ENCODE results near the gene EIF1.
A peak's percentile ranks its signal among the peaks of the same experiment; 100 is the strongest.
"Not testable (repeated sequence)": the region's sequence is repeated elsewhere in the genome, so short reads cannot be mapped to it uniquely, and the experiment has no call there.

The EIF1 gene

GRCh38 chr17:41679740-41680425, 8.8 kb upstream of the EIF1 start:
- no peak for DNase-seq

DNA sequence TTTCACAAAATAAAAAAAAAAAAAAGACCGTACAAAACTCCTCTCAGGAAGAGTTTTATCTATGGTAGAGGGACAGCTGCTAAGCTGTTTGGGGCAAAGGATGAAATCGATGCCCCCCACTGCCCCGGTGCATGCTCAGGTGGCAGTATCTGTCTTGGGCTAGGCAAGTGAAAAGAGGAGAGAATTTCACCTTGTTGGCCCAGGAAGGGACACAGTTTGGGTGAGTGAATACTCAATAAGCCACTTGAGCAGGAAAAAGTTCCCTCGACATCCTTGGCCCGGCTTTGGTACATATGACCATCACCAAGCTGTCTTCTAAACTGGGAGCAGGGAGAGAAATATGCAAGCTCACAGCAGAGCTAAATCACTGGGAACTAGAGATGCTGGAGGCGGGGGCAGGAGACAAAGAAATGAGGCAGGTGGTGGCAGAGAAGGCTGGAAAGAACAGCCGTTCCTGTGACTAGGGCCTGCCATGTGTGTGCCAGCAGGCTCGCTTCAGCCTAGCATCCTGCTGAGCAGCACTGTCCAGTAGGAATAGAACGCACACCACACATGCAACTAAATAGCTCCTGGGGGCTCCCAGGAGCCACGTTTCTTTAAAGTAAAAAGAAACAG, 8.2 kb upstream of the EIF1 start:
- DNase-seq = no peak

GRCh38 chr17:41681776-41682175, 6.9 kb upstream of the EIF1 start:
- no peak for DNase-seq

DNA sequence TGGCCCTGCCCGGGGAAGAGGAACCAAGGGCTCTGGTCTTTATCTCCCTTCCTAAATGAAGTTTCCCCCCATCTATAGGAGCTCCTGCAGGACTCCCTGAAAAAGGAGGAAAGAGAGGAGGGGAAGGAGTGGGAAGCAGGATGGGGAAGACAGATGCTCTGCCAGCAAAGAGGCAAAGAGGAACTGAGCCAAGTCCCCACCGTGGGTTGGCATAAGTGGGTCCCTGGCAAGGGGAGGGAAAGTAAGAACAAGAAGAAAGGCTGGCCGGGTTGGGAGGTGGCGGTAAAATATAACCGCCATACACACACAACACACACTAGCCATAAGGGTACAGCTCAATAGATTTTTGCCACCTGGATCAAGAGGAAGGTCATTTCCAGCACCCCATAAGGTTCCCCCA, 6.1 kb upstream of the EIF1 start:
- no peak for DNase-seq

GRCh38 chr17:41683441-41684007, 5.2 kb upstream of the EIF1 start:
- DNase-seq = no peak

DNA sequence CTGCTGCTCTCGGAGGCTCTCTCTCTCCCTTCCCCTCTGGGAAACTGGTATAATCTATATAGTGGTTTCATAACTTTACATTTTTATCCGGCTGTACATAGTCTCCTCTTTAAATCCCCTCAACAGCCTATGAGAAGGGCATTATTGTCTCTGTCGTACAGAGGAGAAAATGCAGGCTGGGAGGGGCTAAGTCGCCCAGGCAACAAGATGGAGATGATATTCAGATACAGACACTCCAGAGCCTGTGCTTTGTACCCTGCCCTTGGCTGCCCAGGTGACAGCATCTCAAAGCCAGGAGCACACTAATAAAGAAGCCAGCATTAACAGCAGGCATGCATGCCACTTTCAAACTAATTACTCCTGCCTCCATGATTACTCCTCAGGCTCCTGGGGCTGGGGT, 4.7 kb upstream of the EIF1 start:
- no peak for DNase-seq

GRCh38 chr17:41685753-41686152, 2.9 kb upstream of the EIF1 start:
- not testable (repeated sequence) for DNase-seq

- no peak for DNase-seq
Observed at GRCh38 chr17:41686281-41686680, 2.4 kb upstream of the EIF1 start.

- DNase-seq = peak; percentile 66 to 72
Observed at GRCh38 chr17:41687828-41688640, 651 bp upstream of the EIF1 start.

DNA sequence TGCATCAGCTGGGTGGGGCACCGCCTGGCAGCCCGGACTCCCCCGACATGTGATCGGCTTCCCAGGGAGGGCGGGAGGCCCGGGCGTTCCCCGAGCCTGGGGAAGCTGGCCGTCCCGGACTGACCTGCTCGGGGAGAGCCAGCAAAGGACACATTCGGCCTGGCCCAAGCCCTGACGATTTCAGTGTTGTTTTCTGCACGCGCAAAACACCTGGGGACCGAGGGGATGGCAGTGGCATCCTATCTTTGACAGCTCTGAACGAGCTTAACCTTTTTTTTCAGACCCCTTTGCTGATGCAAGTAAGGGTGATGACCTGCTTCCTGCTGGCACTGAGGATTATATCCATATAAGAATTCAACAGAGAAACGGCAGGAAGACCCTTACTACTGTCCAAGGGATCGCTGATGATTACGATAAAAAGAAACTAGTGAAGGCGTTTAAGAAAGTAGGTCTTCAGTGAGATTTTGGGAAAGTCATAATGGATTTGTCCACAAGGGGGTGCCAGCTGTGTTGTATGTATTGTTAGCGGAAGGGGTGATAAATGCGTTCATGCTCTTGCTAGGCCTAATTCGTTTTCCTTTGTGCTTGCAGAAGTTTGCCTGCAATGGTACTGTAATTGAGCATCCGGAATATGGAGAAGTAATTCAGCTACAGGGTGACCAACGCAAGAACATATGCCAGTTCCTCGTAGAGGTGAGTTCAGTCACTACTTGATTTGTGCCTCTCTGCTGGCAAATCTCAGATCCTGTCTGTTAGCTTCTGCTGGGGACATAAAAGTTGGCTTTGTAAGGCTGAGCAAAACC, 1.0 kb downstream of the EIF1 start:
- DNase-seq = peak; percentile 53 to 75

DNA sequence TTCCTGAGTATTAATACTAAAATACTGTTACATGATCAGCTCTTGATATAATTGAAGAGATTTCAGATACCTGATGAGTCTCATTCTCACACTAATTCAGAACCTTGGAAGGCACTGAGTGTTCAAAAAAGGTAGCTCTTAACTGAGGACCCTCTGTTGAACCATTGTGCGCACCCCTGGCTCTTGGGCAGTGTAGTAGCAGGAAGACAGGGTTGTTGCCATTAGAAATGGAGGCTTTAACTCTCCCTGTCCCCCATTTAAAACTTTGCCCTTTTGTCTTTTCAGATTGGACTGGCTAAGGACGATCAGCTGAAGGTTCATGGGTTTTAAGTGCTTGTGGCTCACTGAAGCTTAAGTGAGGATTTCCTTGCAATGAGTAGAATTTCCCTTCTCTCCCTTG, 1.8 kb downstream of the EIF1 start:
- DNase-seq = no peak

DNA sequence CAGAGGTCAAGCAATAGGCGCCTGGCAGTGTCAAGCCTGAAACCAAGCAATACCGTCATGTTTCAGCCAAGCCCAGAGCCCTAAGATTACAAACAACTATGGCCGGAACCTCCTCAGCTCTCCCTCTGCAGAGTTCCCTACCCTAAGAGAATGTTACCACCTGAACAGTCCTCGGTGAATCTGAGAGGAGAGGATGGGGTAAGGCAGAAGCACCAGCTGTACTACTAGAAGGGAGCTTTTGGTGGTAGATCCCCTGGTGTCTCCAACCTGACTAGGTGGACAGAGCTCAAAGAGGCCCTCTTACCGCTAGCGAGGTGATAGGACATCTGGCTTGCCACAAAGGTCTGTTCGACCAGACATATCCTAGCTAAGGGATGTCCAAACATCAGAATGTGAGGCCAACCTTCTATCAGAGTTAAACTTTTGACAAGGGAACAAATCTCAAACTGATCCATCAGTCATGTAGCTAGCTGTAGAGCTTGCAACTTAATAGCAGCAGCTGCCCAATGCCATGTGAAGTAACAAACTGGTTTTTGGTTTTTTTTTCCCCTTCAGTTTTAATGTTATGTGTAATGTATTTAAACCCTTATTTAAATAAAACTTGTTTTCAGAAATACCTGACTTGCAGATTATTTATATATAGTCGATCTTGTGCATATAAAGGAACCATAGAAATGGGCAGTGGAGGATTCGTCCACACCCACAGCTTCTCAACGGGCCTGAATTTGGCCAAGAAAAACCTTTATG, 2.5 kb downstream of the EIF1 start:
- DNase-seq = no peak

GRCh38 chr17:41692722-41693521, 4.2 kb downstream of the EIF1 start:
- DNase-seq = no peak

DNA sequence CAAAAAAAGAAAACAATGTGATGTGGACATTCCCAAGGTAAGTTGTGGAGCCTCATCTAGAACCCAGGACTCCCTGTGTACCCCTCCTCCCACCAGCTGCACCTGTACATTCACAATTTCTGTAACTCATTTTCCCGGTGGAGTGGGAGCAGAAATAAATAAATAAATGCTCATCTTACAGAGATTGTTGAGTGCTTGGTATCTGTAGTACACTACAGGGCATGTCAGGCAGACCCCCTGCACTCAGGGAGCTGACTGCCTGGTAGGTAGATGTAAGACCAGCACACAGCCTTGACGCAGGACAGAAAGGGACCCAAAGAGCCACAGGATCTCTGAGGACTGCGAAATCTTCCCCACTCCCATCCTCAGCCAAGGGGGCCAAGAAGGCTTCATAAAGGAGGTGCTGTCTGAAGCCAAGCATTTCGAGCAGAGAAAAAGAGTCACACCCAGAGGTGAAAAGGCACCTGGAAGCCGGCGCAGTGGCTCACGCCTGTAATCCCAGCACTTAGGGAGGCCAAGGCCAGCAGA, 6.5 kb downstream of the EIF1 start:
- no peak for DNase-seq

DNA sequence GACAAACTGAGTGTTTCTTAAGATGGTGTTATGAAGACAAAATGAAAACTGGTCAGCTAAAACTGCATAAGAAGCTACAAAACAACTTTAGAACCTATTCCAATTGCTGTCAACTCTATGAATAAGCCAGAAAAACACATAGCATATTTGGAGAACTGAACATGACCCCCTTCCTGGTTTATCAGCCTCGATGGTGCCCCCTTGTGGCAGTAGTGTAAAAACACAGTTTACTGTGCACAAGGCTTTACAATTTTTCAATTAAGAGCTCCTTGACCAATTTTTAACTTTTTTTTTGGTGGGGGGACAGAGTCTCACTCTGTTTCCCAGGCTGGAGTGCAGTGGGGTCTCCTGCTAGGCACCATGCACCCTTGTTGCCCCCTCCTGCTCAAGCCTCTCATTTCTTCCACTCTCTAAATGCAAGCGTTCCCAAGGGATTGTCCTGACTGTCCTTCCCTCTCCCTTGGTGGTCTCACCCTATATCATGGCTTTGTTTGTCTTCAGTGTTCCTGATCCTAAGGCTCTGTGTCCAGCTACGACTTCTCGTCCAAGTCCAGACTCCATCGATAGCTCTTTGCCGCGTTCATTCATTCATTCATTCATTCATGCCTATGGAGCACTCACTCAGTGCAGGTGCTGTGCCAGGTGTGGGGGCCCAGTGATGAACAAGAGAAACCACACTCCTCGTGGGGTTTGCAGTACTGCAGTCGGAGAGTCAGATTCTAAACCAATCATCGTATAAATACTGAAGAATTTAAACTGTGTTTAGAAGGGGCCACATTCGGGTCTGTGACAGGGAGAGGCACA, 7.5 kb downstream of the EIF1 start:
- peak; percentile 83 for DNase-seq

DNA sequence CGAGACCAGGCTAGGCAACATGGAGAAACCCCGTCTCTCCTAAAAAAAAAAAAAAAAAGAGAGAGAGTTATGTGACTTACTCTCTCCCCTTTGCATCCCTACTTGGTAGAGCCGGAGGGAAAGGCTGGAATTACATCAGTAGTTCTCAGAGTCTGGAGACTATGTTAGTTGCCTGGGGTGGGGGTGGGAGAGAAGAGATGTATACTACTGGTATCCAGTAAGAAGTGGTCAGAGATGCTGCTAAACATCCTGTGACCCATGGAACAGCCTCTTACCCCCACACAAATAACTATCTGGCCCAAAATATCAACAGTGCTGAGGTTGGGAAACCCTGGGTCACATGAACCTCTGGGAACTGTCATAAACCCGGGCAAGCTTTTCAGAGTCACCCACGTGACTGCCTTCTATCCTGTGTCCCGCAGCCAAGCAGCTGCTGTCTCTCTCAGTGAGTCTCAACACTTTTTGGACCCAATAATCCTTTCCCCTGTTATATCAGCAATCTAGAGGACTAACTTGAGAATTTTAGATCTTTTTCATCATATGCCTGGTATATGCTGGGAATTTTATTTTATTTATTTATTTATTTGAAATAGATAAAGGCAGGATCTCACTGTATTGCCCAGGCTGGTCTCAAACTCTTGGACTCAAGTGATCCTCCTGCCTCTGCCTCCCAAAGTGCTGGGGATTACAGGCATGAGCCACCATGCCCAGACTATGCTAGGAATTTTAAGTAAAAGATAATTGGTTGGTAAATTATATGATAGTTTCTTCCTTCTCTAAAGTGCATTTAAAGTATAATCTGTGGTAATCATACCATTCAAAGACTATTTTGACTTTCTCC, 8.7 kb downstream of the EIF1 start:
- no peak for DNase-seq

- not testable (repeated sequence) for DNase-seq
Observed at GRCh38 chr17:41700843-41701242, 12.2 kb downstream of the EIF1 start.

GRCh38 chr17:41702712-41703111, 14.0 kb downstream of the EIF1 start:
- no peak for DNase-seq

Measured in activated CD4-positive, alpha-beta T cell treated with anti-CD3 and anti-CD28 coated beads for 4 hours (primary cell).